SK-N-MC (cell line): ENCODE measurements around the gene ARHGEF10L.

ENCODE experiments used
- EZH2 ChIP-seq: fragments of 200-600 bp; sonication (generic); IDR thresholded peaks from one replicate; pipeline ENCODE4 v1.6.1; 2017; ENCODE audit warnings: antibody characterized with exemption
- FOXP2 ChIP-seq: optimal IDR thresholded peaks from 2 replicates; pipeline ENCODE3; 2011; ENCODE audit warnings: mild to moderate bottlenecking, moderate library complexity; ENCODE audit not compliant: insufficient read depth; ENCODE audit errors: extremely low read length, control extremely low read depth
- POLR2AphosphoS5 ChIP-seq: IDR thresholded peaks from 2 replicates; pipeline ENCODE4 v1.6.1; 2012; ENCODE audit warnings: mild to moderate bottlenecking, low read depth, low read length, borderline replicate concordance

DNA sequence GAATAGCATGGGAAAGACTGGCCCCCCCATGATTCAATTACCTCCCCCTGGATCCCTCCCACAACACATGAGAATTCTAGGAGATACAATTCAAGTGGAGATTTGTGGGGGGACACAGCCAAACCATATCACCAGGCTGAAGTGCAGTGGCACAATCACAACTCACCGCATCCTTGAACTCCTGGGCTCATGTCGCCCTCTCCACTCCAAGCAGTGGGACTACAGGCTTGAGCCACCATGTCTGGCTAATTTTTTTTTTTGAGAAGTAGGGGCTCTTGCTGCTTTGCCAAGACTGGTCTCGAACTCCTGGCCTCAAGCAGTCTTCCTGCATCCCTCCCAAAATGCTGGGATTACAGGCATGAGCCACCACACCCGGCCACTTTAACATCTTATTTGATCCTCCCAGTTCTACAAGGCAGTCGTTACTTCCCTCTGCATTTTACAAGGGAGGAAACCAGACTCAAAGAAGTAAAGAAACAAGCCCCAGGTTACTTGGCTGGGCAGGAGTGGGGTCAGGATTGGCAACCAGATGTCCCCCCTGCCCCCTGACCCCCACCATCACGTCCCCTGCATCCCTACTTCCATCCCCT lies 188.7 kb downstream of the ARHGEF10L start:
- TF ChIP-seq EZH2 (no peak), FOXP2 (no peak), POLR2AphosphoS5 (no peak)
